Endothelial cell of umbilical vein (primary cell): ENCODE measurements around the gene GMPR2.
"Not testable (repeated sequence)": the region's sequence is repeated elsewhere in the genome, so short reads cannot be mapped to it uniquely, and the experiment has no call there.

Experiments
- EZH2 ChIP-seq: IDR thresholded peaks from 2 replicates; pipeline ENCODE4 v1.6.1; 2012; ENCODE audit warnings: borderline replicate concordance, low read depth, mild to moderate bottlenecking, moderate library complexity, low read length, inconsistent platforms; ENCODE audit not compliant: severe bottlenecking
- FOS ChIP-seq: IDR thresholded peaks from 2 replicates; pipeline ENCODE4 v1.6.1; 2011; ENCODE audit warnings: mild to moderate bottlenecking, low read length, moderate library complexity, borderline replicate concordance; ENCODE audit not compliant: insufficient read depth
- GATA2 ChIP-seq: IDR thresholded peaks from 2 replicates; pipeline ENCODE4 v1.7.0; 2011; ENCODE audit warnings: low read depth, mild to moderate bottlenecking, moderate library complexity, mixed read lengths, low read length; ENCODE audit not compliant: insufficient read length, insufficient read depth
- JUN ChIP-seq: IDR thresholded peaks from 2 replicates; pipeline ENCODE4 v1.6.1; 2011; ENCODE audit warnings: borderline replicate concordance, low read depth; ENCODE audit not compliant: insufficient read length, insufficient read depth
- MYC ChIP-seq: IDR thresholded peaks from one replicate; pipeline ENCODE4 v1.6.1; 2011; ENCODE audit warnings: mild to moderate bottlenecking, low read depth, low read length
- POLR2A ChIP-seq: IDR thresholded peaks from 2 replicates; pipeline ENCODE4 v1.6.1; 2012; ENCODE audit warnings: low read depth, mild to moderate bottlenecking, control low read depth, low read length
- POLR2AphosphoS5 ChIP-seq: IDR thresholded peaks from 2 replicates; pipeline ENCODE4 v1.6.1; 2012; ENCODE audit warnings: low read depth, mild to moderate bottlenecking, control low read depth, low read length, moderate library complexity; ENCODE audit not compliant: insufficient read depth
- TF ChIP-seq, protein P1 (sequence below), 2 donors: IDR thresholded peaks; 1 replicate in 1 of 2; 2 replicates in 1 of 2; pipeline ENCODE4 v1.5.1; 2011; ENCODE audit warnings: low read length in 2 of 2, mild to moderate bottlenecking in 2 of 2, moderate library complexity in 2 of 2, control low read depth in 1 of 2, inconsistent platforms in 1 of 2, low read depth in 1 of 2; ENCODE audit not compliant: insufficient read depth in 1 of 2; ENCODE audit errors: extremely low read depth in 1 of 2
- TF ChIP-seq, protein P2 (sequence below): IDR thresholded peaks from 2 replicates; pipeline ENCODE4 v1.6.1; 2011; ENCODE audit not compliant: insufficient read depth, insufficient read length

DNA sequence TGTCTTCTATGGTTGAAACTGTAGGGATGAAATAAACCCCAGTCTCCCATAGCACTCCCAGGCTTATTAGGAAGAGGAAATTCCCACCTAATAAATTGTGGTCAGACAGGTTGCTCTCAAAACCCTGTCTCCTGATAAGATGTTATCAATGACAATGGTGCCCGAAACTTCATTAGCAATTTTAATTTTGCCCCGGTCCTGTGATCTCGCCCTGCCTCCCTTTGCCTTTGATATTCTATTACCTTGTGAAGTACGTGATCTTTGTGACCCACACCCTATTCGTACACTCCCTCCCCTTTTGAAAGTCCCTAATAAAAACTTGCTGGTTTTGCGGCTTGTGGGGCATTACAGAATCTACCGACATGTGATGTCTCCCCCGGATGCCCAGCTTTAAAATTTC lies 30.2 kb upstream of the GMPR2 start:
- TF ChIP-seq, protein P1, sequence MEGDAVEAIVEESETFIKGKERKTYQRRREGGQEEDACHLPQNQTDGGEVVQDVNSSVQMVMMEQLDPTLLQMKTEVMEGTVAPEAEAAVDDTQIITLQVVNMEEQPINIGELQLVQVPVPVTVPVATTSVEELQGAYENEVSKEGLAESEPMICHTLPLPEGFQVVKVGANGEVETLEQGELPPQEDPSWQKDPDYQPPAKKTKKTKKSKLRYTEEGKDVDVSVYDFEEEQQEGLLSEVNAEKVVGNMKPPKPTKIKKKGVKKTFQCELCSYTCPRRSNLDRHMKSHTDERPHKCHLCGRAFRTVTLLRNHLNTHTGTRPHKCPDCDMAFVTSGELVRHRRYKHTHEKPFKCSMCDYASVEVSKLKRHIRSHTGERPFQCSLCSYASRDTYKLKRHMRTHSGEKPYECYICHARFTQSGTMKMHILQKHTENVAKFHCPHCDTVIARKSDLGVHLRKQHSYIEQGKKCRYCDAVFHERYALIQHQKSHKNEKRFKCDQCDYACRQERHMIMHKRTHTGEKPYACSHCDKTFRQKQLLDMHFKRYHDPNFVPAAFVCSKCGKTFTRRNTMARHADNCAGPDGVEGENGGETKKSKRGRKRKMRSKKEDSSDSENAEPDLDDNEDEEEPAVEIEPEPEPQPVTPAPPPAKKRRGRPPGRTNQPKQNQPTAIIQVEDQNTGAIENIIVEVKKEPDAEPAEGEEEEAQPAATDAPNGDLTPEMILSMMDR (IDR thresholded peaks at IDR 0.05; ENCODE audit: extremely low read depth in 1 of 2, insufficient read depth in 1 of 2, low read depth in 1 of 2, low read length in 2 of 2), result not testable (repeated sequence)
- not testable (repeated sequence) for TF ChIP-seq JUN, EZH2, POLR2A, POLR2AphosphoS5, GATA2, MYC, FOS
- TF ChIP-seq, protein P2, sequence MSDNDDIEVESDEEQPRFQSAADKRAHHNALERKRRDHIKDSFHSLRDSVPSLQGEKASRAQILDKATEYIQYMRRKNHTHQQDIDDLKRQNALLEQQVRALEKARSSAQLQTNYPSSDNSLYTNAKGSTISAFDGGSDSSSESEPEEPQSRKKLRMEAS, result not testable (repeated sequence)
